SH-SY5Y (cell line): ENCODE data around the gene VOPP1.

ENCODE experiments used
- GATA2 ChIP-seq: IDR thresholded peaks from 2 replicates; pipeline ENCODE4 v1.6.1; 2011; ENCODE audit warnings: mild to moderate bottlenecking, low read depth, low read length
- GATA3 ChIP-seq: IDR thresholded peaks from 2 replicates; pipeline ENCODE4 v1.6.1; 2011; ENCODE audit warnings: low read depth, mild to moderate bottlenecking, low read length, moderate library complexity

- TF ChIP-seq GATA3 (no peak), GATA2 (no peak)
Measured at GRCh38 chr7:55552320-55553023, 19.8 kb downstream of the VOPP1 start.
